Large intestine (tissue), 3 donors: ENCODE measurements around the gene IGFBP6. TPM values are rescaled to one million over a fixed set of nuclear protein-coding genes. Genes with fewer than 3 reads are reported as not detected.

Experiments
- DNase-seq, 2 donors: peaks; one replicate each; pipeline versions ENCODE4 v3.0.0 to v3.0.0-alpha.2; 2013
- H3K27ac ChIP-seq: one replicate; pipeline ENCODE4 v1.5.1; 2013; ENCODE audit warnings: low read length
- H3K27me3 ChIP-seq: 2 replicates; pipeline ENCODE4 v1.6.1; 2013; ENCODE audit warnings: low read length; ENCODE audit not compliant: control insufficient read depth, insufficient read depth
- H3K36me3 ChIP-seq: 2 replicates; pipeline ENCODE4 v1.6.1; 2013; ENCODE audit warnings: low read length; ENCODE audit not compliant: control insufficient read depth, insufficient read depth
- H3K4me1 ChIP-seq: one replicate; pipeline ENCODE4 v1.6.1; 2013; ENCODE audit warnings: low read length; ENCODE audit not compliant: control insufficient read depth, insufficient read depth
- H3K4me3 ChIP-seq: one replicate; pipeline ENCODE4 v1.5.1; 2013; ENCODE audit warnings: low read length
- H3K9me3 ChIP-seq: one replicate; pipeline ENCODE4 v1.6.1; 2013; ENCODE audit warnings: mild to moderate bottlenecking, low read depth, low read length, moderate library complexity; ENCODE audit not compliant: control insufficient read depth
- WGBS: methylation state at CpG from one replicate; pipeline ENCODE4 v1.1.5; 2013; ENCODE audit warnings: low lambda C conversion rate; ENCODE audit not compliant: insufficient coverage; 5-methylcytosine and 5-hydroxymethylcytosine counted together
- polyA plus RNA-seq: library from polyadenylated mRNA; unstranded; fragments of 120-200 nt; gene quantifications from one replicate; pipeline ENCODE4 v1.2.1, GENCODE V29; 2013

IGFBP6 gene
- polyA plus RNA-seq, 1 donor, result 19.7 TPM

DNA sequence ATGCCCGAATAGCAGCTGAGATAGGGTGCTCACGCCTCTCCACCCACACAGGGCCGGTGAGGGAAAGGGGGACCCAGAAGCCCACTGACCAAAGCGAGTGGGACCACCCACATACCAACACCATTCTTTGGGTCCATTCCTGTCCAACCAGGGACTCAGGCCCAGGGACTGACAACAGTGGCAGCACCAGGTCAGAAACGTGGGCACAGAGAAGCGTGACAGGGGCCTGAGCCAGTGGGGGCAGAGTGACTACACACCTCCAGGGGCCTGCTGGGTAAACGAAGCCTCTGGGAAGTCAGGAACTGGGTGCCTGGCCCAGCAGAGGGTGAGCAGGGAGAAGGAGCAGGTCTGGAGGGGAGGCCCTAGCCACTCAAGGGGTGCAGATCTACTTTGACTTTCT, 32.0 kb upstream of the IGFBP6 start:
- Histone ChIP-seq H3K9me3 (no peaks in the 10 kb centered on the region), H3K4me1 (peaks cover 16% of the 10 kb centered on the region), H3K27me3 (no peaks in the 10 kb centered on the region), H3K4me3 (no peak overlapping the region), H3K27ac (no peak overlapping the region), H3K36me3 (peaks cover 85% of the 10 kb centered on the region)
- WGBS, result no CpG with 5 or more reads among the region's 7 CpGs
- DNase-seq, result no peak

DNA sequence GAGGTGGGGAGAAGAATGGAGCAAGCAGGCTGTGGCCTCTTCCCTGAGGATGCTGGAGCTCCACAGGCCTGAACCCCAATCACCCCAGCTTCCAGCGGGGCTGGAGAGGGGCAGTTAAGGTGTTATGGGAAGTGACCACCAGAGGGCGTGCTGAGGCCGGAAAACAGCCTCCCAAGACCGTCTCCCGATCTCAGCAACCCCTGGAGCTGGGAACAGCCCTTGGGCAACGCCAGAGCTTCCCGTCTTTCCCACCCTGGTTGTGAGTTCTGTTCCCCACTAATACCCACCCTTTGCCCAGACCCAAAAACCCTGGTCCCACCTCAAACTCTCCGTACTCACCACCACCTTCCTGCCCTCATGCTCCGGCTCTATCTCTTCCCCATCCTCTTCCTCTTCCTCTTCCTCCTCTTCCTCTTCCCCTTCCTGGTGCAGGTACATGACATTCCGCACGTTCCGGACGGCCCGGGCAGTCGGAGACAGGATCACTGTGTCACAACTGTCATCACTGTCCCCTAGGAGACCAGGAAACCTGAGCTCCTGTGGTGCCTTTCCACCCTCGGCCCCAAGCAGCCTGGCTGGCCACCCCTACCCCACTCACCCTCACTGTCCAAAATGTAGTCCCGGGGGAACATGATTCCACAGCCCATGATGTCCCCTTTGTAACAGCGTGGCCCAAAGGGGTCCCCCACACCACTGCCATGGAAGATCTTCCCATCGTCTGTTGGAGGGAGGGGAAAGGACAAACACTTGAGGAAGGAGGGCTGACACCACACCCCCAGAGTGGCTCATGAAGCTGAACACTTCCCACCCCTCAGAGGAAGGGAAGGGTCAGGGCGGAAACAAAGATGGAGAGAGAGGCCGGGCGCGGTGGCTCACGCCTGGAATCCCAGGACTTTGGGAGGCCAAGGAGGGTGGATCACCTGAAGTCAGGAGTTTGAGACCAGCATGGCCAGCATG, 31.2 kb upstream of the IGFBP6 start:
- Histone ChIP-seq H3K27ac (no peak overlapping the region), H3K36me3 (peaks cover 86% of the 10 kb centered on the region), H3K4me1 (peaks cover 12% of the 10 kb centered on the region), H3K4me3 (no peak overlapping the region), H3K9me3 (no peaks in the 10 kb centered on the region), H3K27me3 (no peaks in the 10 kb centered on the region)
- WGBS, result 80% methylated on average over 2 of the region's 24 CpGs
- DNase-seq, result peak; percentile 67 to 77

DNA sequence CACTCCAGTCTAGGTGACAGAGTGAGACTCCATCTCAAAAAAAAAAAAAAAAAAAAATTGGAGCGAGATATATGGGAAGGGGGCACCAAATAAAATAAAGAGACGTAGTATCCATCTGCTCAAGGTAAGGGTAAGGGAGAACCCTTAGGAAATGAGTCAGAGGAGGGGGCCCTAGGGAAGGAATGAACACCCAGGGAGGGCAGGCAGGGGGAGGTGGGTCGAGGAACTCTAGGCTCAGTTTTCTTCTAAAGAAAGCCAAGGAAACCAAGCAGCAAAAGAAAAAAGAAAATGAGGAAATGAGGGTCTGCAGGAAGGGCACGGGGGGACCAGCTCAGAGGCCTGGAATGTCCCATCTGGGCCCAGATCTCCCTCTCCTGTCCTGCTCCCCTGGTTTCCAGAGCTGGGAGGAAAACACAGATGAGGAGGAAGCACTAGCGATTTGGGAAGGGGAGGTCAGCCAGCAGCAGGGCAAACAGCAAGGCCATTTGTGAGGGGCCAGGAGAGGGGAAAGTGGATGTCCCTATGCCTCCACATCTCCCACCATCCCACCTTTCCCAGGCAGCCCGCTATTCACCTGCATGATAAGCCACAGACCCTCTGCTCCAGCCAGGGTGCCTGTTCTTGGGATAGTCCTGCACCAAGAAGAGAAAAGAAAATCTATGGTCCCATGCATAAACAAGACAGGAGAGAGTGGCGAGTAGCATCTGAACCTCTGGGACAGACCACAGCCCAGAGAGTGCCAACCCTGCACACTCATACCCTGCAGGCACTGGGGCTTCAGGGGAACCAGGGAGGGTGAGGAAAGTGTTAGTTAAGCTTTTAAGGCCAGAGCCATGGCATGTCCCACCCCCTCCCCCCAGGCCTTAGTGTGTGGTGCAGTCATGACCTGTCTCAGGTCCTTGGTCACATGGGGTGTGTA, 30.1 kb upstream of the IGFBP6 start:
- peaks cover 6% of the 10 kb centered on the region for H3K4me1 ChIP-seq
- 79% methylated on average over 3 of the region's 7 CpGs for WGBS

GRCh38 chr12:53067993-53068770, 29.3 kb upstream of the IGFBP6 start:
- Histone ChIP-seq H3K4me3 (no peak overlapping the region), H3K27ac (no peak overlapping the region), H3K27me3 (no peaks in the 10 kb centered on the region), H3K9me3 (no peaks in the 10 kb centered on the region), H3K4me1 (peaks cover 6% of the 10 kb centered on the region), H3K36me3 (peaks cover 81% of the 10 kb centered on the region)
- no CpG with 5 or more reads among the region's 13 CpGs for WGBS
- no peak for DNase-seq

More for the DNA sequence above, 30.1 kb upstream of the IGFBP6 start:
- Histone ChIP-seq H3K27me3 (no peaks in the 10 kb centered on the region), H3K36me3 (peaks cover 82% of the 10 kb centered on the region), H3K27ac (no peak overlapping the region), H3K9me3 (no peaks in the 10 kb centered on the region), H3K4me3 (no peak overlapping the region)
- DNase-seq, result peak in 1 of 2 donors; percentile 3

GRCh38 chr12:53068811-53069585, 28.5 kb upstream of the IGFBP6 start:
- Histone ChIP-seq H3K4me1 (peaks cover 8% of the 10 kb centered on the region), H3K27me3 (no peaks in the 10 kb centered on the region), H3K4me3 (no peak overlapping the region), H3K27ac (no peak overlapping the region), H3K36me3 (peaks cover 79% of the 10 kb centered on the region), H3K9me3 (no peaks in the 10 kb centered on the region)
- no peak for DNase-seq
- no CpG with 5 or more reads among the region's 15 CpGs for WGBS

GRCh38 chr12:53069621-53070410, 27.7 kb upstream of the IGFBP6 start:
- no peak overlapping the region for H3K4me3 ChIP-seq
- no peak for DNase-seq
- no CpG with 5 or more reads among the region's 12 CpGs for WGBS
- no peaks in the 10 kb centered on the region for H3K27me3 ChIP-seq
- peaks cover 8% of the 10 kb centered on the region for H3K4me1 ChIP-seq
- H3K36me3 ChIP-seq, result peaks cover 78% of the 10 kb centered on the region
- no peak overlapping the region for H3K27ac ChIP-seq
- no peaks in the 10 kb centered on the region for H3K9me3 ChIP-seq

DNA sequence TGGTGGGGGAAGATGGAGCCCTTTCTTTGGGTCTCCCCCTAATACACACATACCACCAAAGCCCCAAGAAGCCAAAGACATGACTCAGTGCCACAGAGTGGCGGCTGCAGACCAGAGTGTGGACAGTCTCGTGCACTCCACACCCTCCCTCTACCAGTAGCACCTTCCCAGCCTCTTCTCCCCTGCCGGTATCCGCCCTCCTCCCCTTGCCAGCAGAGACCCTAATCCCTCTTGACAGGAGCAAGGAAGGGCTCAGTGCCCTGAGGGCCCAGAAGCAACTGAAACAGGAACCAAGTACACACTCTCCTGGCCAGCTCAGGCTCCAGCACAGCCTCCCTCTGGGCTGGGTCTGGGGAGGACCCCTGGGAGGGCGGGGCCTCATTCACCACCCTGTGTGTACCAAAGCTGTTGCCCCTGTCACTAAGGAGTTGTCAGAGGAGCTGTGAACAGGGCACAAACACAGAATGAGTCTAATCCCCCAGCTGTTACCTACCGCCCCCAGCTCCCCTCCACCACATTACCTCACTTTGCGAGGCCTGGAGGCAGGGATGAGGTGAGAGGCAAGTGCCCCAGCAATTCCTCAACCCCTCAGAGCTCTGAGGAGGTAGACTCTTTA, 26.5 kb upstream of the IGFBP6 start:
- no peak overlapping the region for H3K4me3 ChIP-seq
- no peak overlapping the region for H3K27ac ChIP-seq
- H3K9me3 ChIP-seq, result no peaks in the 10 kb centered on the region
- H3K4me1 ChIP-seq, result peaks cover 8% of the 10 kb centered on the region
- H3K36me3 ChIP-seq, result peaks cover 80% of the 10 kb centered on the region
- no CpG with 5 or more reads among the region's 7 CpGs for WGBS
- DNase-seq, result peak in 1 of 2 donors; percentile 3
- no peaks in the 10 kb centered on the region for H3K27me3 ChIP-seq

- Histone ChIP-seq H3K36me3 (peaks cover 82% of the 10 kb centered on the region), H3K4me1 (peaks cover 8% of the 10 kb centered on the region), H3K9me3 (no peaks in the 10 kb centered on the region), H3K27ac (peak overlapping the region; percentile 36), H3K27me3 (no peaks in the 10 kb centered on the region), H3K4me3 (no peak overlapping the region)
- WGBS, result no CpG with 5 or more reads among the region's 11 CpGs
- peak in 1 of 2 donors; percentile 32 for DNase-seq
Observed at GRCh38 chr12:53071591-53072551, 25.6 kb upstream of the IGFBP6 start.
